ENCODE data around the gene BRD3. TPM values are rescaled to one million over a fixed set of nuclear protein-coding genes. Genes with fewer than 3 reads are reported as not detected.

The BRD3 gene
- total RNA-seq, 1 experiment from 2014 or later, result 57.5 TPM

DNA sequence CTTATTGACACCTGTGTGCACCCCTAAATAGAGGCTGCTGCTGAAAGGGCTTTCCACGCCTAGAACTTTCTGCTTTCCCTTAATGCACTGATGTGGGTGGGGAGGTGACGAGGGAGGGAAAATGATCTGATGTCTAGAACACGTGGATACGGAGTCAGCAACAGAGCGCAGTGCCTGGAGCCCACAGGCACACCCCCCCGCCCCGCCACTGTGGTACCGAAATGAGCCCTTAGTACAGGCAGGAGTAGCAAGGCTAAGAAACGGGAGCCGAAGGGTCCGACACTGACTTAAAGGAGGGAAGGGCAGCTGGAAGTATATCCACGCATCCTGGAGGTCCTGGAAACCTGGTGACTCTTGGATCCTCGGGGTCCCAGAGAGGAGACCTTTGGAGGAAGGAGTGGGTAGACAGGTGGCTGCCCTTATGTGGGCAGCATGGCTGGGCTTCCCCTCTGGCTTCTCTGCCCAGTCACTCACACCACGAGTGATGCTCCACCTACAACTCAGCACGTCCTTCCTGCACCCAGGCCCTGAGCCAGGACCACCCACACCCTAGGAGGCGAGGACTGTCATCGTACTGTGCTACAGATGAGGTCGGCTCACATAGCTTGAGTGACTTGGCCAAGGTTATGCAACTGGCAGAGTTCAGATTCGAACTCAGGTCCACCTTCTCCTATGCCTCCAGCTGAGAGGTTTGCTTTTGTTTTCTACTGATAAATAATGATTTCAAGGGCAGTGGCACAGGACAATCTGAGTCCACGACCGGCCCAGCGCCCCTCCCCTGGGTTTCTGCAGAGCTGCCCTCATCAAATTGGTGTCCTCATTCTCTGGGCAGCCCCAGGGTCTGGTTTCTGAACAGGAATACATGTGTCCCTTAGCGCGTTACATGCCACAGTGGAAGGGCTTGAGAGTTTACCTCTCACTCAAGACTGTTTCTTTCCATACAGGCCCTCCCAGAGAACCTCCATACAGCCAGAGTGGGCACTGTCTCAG lies 71.0 kb downstream of the BRD3 start:
- H3K27me3 Mint-ChIP-seq (ENCODE audit: insufficient read depth, unreplicated experiment), result no peaks in the 10 kb centered on the region
- H3K4me3 Mint-ChIP-seq (ENCODE audit: unreplicated experiment), result no peak overlapping the region
- Histone ChIP-seq H3K27me3 (replicated peaks; ENCODE audit: control insufficient read depth, insufficient read depth, low read length) (no peaks in the 10 kb centered on the region), H3K4me3 (ENCODE audit: low read depth, low read length) (no peak overlapping the region), H3K36me3 (ENCODE audit: control insufficient read depth, insufficient read depth, low read length) (no peaks in the 10 kb centered on the region; the same call in 1 of the 2 replicates), H3K9me3 (no peaks in the 10 kb centered on the region), H3K4me1 (peaks cover 13% of the 10 kb centered on the region)
- H3K36me3 Mint-ChIP-seq (ENCODE audit: insufficient read depth, unreplicated experiment), result no peaks in the 10 kb centered on the region
- intact Hi-C loops (cut with micrococcal nuclease; ENCODE audit: unreplicated experiment), result no loop called here
- DNase-seq, result no peak
- H3K9me3 Mint-ChIP-seq (ENCODE audit: unreplicated experiment), result no peaks in the 10 kb centered on the region
- CTCF ChIA-PET, result interaction anchor here (0.6 to 4.3 kb wide), 2 partner anchors 127 to 215 kb away, joined by 3 to 31 read pairs; no protein-coding TSS in a partner anchor
- TF ChIP-seq, protein P1, sequence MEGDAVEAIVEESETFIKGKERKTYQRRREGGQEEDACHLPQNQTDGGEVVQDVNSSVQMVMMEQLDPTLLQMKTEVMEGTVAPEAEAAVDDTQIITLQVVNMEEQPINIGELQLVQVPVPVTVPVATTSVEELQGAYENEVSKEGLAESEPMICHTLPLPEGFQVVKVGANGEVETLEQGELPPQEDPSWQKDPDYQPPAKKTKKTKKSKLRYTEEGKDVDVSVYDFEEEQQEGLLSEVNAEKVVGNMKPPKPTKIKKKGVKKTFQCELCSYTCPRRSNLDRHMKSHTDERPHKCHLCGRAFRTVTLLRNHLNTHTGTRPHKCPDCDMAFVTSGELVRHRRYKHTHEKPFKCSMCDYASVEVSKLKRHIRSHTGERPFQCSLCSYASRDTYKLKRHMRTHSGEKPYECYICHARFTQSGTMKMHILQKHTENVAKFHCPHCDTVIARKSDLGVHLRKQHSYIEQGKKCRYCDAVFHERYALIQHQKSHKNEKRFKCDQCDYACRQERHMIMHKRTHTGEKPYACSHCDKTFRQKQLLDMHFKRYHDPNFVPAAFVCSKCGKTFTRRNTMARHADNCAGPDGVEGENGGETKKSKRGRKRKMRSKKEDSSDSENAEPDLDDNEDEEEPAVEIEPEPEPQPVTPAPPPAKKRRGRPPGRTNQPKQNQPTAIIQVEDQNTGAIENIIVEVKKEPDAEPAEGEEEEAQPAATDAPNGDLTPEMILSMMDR (IDR thresholded peaks at IDR 0.05; ENCODE audit: insufficient read depth in 1 of 2, low read depth in 1 of 2, low read length in 1 of 2, severe bottlenecking in 1 of 2, unreplicated experiment in 1 of 2), result no peak
- POLR2A ChIA-PET, result no interaction called here
- H3K27ac Mint-ChIP-seq (ENCODE audit: unreplicated experiment), result no peak overlapping the region
- H3K4me1 Mint-ChIP-seq (ENCODE audit: low read depth, unreplicated experiment), result no peaks in the 10 kb centered on the region
- BruUV-seq (replicated peaks), result no TSS peak

DNA sequence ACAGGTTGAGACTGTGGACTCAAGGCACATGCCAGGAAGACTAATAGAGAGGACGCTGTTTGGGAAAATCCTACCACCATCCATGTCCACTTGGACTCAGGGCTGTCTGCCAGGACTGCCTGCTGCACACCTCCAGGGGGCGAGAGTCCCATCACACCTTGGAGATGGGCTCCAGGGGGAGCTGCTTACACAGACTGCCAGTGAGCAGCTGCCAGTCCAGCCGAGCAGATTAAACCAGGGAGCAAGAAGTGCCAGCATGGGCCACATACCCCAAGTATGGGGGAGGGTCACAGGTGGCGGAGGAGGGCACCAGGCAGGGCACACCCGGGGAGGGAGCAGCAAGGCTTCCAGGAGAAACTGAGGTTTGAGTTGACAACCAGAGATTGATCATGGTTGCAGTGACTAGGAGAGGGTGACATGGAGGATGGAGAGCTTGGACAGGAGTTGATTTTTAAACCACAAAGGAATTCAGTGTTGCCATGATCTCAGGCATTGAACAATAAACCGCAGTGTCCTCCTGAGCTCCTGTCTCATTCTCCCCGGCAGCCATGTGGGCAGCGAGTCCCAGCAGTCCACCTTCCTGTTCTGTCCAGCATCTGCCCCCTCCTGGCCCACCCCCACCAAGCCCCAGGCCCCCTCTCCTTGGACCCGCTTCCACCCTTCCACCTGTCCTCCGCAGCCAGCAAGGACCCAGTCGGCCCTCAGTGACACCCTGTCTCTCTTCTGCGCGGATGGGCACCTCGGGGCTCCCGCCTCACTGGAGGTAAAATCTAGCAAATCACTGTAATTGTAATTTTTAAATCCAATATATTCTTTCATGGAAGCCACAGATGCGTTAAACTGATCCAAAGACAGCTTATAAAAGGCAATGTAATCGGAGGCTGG lies 72.6 kb downstream of the BRD3 start:
- Mint-ChIP-seq H3K4me1 (ENCODE audit: low read depth, unreplicated experiment) (no peaks in the 10 kb centered on the region), H3K9me3 (ENCODE audit: unreplicated experiment) (no peaks in the 10 kb centered on the region), H3K4me3 (ENCODE audit: unreplicated experiment) (no peak overlapping the region), H3K27ac (ENCODE audit: unreplicated experiment) (no peak overlapping the region), H3K27me3 (ENCODE audit: insufficient read depth, unreplicated experiment) (no peaks in the 10 kb centered on the region), H3K36me3 (ENCODE audit: insufficient read depth, unreplicated experiment) (peaks cover 10% of the 10 kb centered on the region)
- BruUV-seq (replicated peaks), result no TSS peak
- intact Hi-C loops (cut with micrococcal nuclease; ENCODE audit: unreplicated experiment), result no loop called here
- no peak overlapping the region for H3K4me3 ChIP-seq (ENCODE audit: low read depth, low read length)
- H3K9me3 ChIP-seq, result no peaks in the 10 kb centered on the region
- CTCF ChIA-PET, result interaction anchor here (0.5 to 4.3 kb wide), 5 partner anchors 30 to 256 kb away, joined by 3 to 31 read pairs (median 3); partner anchors contain the start of gene BRD3OS
- H3K36me3 ChIP-seq (ENCODE audit: control insufficient read depth, insufficient read depth, low read length), result no peaks in the 10 kb centered on the region; the same call in 1 of the 2 replicates
- no peaks in the 10 kb centered on the region for H3K27me3 ChIP-seq (replicated peaks; ENCODE audit: control insufficient read depth, insufficient read depth, low read length)
- H3K4me1 ChIP-seq, result peaks cover 16% of the 10 kb centered on the region
- TF ChIP-seq, protein P1 (IDR thresholded peaks at IDR 0.05; ENCODE audit: insufficient read depth in 1 of 2, low read depth in 1 of 2, low read length in 1 of 2, severe bottlenecking in 1 of 2, unreplicated experiment in 1 of 2), result peak in 1 of 2 experiments; percentile 19
- POLR2A ChIA-PET, result no interaction called here
- DNase-seq, result no peak
